ENCODE data around the gene ZNF318.

ZNF318 gene

DNA sequence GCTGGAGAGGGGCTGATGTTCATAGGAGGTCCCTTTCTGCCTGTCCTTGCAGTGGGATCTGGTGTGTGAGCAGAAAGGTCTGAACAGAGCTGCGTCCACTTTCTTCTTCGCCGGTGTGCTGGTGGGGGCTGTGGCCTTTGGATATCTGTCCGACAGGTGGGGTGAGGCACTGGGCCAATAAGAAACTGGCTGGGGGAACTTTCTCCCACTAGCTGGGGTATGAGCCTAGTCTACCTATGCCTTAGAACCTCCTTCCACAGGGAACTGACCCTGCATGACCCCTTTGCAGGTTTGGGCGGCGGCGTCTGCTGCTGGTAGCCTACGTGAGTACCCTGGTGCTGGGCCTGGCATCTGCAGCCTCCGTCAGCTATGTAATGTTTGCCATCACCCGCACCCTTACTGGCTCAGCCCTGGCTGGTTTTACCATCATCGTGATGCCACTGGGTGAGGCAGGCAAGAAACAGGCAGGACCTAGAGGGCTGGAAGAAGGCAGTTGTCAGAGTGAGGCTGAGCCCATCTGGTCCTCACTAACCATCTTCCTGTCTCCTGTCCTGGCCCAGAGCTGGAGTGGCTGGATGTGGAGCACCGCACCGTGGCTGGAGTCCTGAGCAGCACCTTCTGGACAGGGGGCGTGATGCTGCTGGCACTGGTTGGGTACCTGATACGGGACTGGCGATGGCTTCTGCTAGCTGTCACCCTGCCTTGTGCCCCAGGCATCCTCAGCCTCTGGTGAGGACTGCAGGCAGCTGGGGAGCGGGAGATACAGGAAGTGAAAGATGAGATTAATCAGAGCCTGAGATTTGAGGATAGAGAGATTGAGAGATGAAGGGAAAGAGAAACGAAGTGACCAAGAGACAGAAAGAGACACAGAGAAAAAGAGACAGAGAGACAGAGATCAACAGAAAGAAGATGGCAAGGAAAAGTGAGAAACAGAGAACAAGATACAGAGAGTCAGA, 69.8 kb downstream of the ZNF318 start:
- DNase-seq (ENCODE audit: low spot score): no peak

DNA sequence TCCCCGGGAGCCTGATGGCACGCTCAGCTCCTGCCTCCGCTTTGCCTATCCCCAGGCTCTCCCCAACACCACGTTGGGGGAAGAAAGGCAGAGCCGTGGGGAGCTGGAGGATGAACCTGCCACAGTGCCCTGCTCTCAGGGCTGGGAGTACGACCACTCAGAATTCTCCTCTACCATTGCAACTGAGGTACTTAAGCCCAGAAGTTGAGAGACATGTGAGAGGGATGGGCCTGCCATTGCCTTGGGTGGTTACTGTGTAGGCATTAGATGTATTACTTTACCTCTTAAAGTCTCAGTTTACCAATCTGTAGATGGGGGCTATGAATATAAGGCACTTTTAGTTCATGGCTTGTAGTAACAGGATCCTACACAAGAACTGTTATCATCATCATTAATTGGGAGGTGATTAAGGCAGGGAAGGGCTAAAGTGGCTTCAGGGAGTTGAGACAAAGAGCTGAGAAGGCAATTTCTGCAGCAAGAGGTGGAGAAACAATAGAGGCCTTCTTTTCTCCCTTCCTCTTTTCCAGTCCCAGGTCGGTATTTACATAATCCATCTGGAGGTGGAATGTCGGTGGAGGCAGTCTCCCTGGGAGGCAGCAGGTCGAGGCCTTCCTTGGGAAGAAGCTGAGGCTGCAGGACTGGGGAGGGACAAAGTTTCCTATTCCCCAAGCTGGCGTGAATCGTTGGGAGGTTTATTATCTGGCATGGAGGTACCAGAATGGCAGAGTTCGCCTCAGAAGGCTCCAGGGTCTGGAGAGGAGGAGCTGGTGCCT, 70.7 kb downstream of the ZNF318 start:
- DNase-seq (ENCODE audit: low spot score): no peak

DNA sequence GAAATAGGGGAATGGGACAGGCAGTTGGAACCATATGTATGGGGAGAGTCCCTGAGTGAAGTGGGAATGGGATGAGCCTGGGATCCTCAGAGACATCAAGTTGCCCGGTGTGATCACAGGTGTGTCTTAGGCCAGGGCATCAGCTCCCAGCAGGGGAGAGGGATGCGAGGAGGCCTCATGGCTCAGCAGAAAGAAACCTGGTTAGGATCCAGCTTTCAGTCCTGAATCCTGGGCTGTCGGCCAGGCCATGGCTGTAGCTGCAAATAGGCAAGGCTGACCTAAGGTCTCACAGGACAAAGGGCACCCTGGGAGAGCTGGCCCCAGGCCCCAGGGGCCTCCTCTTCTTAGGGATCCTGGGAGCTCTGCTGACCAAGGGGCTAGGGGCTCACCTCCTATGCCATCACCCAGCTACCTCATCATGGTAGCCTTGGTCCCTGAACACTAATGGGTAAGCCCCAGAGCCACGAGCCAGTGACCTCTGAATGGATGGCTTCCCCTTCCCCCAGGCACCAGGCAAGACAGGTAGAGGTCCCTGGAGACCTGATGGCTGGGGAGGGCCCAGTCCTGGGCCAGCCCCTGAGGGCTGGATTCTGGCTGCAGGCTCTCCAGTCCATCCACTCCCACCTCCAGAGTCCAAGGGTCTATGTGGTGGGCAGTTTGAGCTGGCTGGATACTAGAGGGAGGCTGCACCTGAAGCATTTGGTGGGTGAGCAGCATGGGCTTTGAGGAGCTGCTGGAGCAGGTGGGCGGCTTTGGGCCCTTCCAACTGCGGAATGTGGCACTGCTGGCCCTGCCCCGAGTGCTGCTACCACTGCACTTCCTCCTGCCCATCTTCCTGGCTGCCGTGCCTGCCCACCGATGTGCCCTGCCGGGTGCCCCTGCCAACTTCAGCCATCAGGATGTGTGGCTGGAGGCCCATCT, 71.5 kb downstream of the ZNF318 start, which contains the start of gene SLC22A7:
TSS of gene SLC22A7 (plus strand) at position 617 of the 921 bp plus-strand sequence. CDS start at position 716, 99 bp downstream.
- no peak for DNase-seq (ENCODE audit: low spot score)

DNA sequence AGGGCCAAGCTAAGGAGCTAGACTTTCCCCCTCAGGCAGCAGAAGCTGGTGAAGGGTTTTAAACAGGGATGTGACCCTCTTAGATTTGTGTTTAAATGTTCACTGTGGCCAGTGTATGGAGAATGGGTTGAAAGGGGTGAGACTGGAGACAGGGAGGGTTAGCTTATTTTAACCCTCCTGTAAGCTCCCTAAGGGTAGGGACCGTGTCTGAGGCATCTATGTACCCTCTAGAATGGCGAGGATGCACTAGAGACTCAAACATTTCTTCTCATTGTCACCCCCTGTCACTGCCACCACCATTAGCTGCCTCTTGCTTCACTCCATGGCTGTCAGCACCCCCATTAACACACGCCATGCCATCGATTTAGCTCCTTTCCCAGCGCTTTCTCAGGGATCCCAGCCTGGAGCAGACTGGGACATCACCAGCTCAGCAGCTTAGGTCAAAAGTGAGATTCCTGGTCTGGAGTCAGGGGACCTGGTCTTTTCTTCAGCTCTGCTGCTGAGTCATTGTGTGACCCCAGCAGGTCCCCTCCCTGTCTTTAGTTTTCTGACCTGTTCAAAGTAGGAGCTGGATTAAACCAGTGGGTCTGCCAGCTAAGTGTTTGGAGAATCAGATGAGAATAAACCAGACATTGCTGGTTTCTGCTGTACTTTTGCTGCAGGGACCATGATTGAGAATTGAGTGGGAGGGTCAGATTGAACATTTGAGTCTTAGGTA, 72.5 kb downstream of the ZNF318 start:
- no peak for DNase-seq (ENCODE audit: low spot score)

DNA sequence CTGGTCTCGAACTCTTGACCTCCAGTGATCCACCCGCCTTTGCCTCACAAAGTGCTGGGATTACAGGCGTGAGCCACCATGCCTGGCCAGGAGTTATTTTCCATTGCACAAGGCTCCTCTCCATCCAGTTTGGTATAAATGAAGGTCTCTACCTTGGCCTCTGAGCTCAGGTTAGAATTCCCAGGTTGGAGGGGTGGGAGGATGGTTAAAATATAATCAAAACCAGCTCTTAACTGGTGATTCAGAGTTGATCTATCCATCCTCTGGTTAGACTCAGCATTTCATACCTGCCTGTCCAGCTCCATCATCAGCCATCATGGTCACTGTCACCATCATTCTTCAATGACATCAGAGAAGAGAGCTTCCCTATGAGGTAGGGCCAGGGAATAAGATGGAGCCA, 74.0 kb downstream of the ZNF318 start:
- no peak for DNase-seq (ENCODE audit: low spot score)

DNA sequence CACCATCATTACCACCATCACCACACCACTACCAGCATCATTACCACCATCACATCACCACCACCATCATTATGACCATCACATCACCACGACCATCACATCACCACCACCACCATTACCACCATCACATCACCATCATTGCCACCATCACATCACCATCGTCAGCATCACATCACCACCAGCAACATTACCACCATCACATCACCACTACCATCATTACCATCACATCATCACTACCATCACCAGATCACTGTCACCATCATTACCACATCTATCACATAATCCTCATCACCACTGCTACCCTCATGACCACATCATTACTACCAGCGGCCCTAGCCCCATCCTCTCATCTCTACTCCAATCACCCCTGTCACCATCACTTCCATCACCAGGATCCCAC, 74.9 kb downstream of the ZNF318 start:
- no peak for DNase-seq (ENCODE audit: low spot score)

DNA sequence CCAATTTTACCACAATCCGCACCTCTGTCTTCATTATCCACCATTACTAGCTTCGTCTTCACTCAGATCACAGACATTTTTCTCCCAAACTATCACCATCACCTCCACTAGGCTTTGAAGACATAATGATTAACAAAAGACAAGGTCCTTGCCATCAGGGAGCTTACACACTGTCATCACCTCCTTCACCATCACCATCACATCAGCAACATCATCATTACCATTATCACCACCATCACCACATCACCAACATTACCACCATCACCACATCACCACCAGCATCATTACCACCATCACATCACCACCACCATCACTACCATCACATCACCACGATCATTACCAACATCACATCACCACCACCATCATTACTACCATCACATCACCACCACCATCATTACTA, 75.7 kb downstream of the ZNF318 start:
- no peak for DNase-seq (ENCODE audit: low spot score)

DNA sequence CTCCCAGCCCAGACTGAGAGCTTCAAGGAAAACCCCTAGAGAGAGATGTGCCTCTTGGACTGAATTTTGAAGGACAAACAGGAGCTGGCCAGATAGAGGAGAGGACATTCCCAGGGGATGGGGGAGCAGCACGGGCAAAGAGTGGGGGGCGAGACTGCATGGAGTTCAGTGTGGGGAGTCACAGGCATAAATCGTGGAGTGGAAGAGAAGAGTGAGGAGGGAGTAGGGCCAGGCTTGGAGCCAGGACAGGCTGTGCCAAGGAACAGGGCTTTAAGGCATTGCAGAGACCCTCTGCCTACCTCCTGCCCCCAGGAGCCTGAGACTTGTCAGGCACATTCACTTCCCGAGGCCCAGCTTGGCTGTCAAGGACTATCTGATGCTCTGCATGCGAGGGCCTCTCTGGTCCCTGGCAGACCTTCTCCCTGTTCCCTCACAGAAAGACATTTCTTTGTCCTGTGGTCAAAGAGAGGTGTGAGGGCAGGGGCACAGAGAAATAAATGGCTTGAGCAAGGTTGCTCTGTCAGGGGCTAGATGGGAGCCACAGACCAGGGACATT, 76.6 kb downstream of the ZNF318 start:
- no peak for DNase-seq (ENCODE audit: low spot score)

DNA sequence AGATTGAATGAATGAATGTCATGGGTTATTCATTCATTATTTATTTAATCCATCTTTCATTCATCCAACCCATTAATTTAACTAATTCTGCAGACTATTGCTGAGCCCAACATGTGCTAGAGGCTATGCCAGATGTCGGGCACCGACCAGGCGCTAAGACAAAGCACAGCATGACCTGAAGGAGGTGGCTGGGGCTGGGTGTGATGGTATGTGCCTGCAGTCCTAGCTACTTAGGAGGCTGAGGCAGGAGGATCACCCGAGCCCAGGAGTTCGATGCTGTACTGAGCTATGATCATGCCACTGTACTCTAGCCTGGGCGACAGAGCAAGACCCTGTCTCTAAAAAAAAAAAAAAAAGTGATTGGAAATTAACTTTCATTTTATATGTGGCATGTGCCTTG, 77.1 kb downstream of the ZNF318 start:
- no peak for DNase-seq (ENCODE audit: low spot score)

DNA sequence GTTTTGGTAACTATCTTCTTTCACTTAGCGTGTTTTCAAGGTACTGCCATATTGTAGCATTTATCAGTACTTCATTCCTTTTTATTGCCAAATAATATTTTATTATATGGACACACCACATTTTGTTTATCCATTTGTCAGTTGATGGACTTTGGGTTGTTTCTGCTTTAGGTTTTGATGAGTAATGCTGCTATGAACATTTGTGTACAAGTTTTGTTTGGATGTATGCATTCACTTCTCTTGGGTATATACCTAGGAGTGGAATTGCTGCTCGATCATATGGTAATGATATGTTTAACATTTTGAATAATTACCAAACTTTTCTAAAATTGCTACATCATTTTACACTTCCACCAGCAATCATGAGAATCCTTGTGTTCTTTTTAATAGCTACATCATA, 77.7 kb downstream of the ZNF318 start:
- no peak for DNase-seq (ENCODE audit: low spot score)

DNA sequence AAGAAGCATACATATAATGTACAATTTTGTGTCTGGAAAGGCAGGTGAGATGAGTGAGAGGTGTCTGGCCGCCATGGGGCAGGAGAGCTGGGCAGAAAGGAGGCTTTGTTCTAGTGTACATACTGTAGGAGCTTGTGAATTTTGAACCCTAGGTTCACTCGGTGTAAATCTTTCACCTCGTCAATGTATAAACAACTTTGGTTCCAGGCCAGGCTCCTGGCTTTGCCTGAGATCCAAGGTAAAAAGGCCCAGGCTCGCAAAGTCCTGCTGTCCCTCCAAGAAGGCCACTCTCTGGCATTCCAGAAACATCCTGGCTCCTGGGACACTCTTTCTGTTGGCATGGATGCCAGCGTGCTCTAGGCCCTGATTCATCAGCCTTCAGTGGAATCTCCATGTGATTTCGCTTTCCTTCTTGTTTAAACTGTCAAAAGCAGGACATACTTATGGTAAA, 78.5 kb downstream of the ZNF318 start:
- no peak for DNase-seq (ENCODE audit: low spot score)

DNA sequence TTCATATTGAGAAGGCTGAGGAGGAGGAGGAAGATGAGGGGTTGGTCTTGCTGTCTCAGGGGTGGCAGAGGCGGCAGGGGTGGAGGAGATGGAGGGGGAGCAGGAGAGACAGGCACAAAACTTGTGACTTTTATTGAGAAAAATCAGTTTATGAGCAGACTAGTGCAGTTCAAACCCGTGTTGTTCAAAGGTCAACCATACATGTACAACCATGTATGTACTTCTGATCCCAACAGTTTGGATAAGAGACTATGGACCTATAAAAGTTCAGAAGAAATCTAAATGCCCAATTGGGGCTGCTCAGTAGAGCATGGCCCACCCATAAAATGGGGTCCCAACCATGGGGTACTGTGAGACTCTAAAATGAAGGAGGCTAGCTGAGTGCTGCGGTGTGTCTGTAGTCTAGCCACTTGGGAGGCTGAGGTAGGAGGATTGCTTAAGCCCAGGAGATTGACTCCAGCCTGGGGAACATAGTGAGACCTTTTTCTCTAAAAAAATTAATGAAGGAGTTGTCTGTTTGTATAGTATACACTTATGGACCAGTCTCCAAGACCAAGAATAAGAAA, 79.0 kb downstream of the ZNF318 start:
- DNase-seq (ENCODE audit: low spot score): no peak

DNA sequence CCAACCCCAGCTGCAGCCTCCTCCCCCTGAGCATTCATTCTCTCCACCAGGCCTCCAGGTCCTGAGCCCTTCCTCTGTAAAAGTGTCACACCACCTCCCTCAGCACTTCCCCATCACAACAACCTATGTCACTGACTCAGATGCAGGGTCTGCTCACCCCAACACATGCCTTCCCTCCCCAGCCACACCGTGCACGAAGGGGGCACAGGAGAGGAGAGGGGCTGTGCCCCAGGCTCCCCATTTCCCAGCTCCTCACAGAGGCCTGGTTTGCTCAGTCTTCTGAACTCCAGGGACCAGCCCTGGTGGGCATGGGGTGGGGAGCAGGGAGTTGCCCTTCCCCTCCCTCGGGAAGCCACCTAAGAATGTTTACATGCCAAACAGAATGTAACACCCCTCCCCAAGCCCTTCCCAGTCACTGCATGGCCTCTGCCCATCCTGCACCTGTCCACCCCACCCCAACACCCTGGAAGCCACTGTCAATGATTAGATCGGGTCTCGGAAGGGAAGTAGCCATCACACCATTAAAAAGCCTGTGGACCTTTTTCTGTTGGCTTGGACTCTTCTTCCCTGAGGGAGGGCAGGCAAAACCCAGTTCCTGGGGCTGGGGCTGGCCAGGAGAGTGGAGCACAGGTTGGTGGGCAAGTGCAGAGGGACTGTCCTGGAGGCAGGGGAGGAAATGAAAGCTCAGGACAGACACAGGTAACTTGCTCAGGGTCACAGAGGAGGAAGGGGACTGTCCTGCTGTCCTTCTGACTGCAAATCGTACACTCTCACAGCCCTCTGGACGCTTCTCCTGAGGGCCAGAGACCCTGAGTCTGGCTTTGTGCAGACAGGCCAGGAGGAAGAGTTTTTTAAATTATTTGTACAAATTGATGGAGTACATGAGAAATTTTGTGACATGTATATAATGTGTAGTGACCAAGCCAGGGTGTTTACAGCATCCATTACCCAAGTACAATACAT, 81.4 kb downstream of the ZNF318 start:
- DNase-seq (ENCODE audit: low spot score): no peak

DNA sequence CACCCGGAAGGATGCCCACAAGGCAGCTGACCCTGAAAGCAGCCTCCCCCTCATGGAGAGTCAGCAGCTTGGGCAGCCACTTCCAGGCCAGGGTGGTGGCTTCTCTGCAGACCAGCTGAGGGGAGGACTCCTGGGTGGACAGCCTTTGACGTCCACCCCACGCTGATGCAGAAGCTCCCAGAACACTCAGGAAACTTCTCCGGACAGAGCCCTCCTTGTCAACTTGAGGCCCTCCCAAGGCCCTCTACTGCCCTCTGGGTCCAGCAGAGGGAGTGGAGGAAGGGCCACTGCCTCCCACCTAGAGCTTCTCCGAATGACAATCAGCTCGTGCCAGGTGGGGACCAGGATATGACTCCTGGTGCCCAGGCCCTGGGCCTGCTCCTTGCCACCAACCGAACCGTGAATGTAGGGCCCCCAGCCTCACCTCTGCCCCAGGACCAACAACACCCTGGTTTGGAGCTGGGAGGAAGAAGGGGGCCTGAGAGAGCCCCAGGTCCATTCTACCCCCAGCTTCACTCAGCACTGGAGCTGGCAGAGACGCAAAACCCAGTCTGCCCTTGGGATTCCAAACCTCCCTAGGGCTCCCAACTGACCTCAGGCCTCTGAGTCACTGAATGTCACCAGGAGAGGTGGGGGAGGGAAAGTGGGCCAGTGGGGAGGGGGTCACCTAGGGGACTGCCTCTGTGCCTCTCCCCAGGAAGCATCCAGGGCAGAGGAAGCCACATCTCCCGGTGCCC, 82.3 kb downstream of the ZNF318 start:
- DNase-seq (ENCODE audit: low spot score): no peak

DNA sequence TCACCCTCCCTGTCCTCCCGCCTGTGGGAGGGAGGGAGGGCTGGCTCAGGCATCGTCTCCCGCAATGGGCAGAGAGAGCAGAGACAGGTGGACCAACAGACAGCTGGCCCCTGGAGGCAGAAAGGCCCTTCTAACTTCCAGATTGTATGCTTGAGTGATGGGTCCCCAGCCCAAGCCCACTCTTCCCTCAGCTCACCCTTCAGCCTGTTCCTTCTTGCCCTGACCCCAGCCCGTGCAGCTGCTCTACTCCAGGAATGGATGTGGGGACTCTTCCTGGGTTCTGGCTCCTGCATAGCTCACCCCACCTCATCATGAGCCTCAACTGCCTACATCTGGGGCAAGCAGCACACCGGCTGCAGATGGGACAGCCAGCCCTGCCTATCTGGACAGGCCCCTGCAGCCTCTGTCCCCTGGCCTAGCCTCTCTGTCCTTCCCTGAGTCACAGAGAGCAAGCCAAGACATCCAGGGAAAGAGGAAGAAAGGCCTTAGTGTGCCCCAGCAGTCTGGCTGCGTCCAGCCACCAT, 82.9 kb downstream of the ZNF318 start:
- DNase-seq (ENCODE audit: low spot score): no peak
